Activated CD4-positive, alpha-beta T cell treated with anti-CD3 and anti-CD28 coated beads for 48 hours (primary cell): ENCODE measurements around the gene PSMB2.
A peak's percentile ranks its signal among the peaks of the same experiment; 100 is the strongest.

ENCODE experiments used
- DNase-seq: peaks from one replicate; pipeline ENCODE4 v3.0.0-alpha.2; 2020

Gene PSMB2

DNA sequence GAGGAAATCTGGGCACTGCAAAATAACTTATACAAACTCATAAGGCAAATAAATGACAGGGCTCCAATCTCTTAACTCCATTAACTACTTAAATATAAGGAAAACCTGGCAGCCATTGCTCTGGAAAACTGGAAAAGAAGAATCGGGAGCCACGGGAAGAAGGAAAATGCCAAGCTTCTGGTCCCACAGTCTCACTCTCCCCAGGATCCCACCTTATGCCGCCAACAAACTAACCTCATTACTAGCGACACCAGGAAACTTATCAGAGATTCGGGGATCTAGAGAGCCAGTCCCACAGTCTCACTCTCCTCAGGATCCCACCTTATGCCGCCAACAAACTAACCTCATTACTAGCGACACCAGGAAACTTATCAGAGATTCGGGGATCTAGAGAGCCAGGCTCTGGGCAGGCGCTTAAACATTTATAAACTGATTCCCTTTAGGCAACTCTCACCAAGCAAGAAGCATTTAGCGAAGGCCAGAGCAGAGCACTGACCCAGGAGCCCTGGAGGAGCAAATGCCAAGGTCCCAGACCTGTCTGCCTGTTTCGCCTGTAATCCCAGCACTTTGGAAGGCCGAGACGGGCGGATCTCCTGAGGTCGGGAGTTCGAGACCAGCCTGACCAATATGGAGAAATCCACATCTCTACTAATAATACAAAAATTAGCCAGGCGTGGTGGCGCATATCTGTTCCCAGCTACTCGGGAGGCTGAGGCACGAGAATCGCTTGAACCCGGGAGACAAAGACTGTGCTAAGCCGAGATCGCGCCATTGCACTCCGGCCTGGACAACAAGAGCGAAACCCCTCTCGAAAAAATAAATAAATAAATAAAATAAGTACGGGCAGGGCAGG lies 720 bp downstream of the PSMB2 start:
- DNase-seq = peak; percentile 12

DNA sequence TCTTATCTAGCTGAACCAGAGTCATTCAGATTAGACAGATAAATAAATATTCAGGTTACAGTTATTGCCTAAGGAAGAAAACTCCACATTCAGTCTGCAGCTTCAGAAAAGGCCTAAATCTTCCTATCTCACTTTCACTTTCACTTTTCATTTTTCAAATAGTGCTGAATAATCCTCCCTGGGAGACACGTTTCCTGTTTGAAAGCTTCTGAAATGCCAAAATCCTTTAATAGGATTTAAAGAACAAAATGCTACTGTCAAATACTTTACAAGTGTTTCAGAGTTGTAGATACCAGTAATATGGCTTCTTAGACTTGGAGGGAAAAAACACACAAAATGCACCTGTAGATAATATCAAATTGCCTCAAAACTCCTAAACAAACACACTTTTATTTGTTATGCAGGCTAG lies 3.9 kb downstream of the PSMB2 start:
- no peak for DNase-seq

DNA sequence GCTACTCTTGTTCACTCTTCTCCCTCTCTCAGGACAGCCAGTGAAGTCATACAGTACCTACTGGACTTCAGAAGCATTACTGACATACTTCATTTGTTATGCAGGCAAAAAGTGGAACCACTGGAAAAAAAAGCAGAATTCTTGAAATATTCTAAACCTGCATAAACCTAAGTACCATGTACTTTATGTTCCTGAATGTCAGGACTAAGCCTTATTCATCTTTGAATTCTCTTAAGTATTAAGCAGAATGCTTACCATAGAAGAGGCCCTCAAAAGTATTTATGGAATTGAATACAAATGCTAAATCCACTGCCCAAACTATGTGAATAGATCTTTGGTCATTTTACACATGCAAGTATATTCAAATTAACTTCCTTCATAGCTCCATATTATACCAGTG lies 7.8 kb downstream of the PSMB2 start:
- no peak for DNase-seq

DNA sequence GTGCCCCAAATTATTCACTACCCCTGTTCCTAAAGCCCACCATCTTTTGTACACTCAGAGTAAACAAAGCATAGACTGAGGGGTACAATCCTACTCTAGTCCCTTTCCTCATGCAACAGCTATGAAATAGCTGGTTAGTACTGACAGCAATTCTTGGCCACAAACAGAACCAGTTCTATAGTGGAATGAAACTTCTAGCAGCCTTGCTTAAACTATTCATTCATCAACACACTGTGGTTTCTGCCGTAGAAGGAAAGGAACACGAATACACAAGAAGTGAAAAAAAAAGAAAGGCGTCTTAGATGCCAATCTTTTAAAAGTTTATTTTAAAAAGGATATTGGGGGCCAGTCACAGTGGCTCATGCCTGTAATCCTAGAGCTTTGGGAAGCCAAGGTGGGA lies 9.9 kb downstream of the PSMB2 start:
- DNase-seq = no peak

DNA sequence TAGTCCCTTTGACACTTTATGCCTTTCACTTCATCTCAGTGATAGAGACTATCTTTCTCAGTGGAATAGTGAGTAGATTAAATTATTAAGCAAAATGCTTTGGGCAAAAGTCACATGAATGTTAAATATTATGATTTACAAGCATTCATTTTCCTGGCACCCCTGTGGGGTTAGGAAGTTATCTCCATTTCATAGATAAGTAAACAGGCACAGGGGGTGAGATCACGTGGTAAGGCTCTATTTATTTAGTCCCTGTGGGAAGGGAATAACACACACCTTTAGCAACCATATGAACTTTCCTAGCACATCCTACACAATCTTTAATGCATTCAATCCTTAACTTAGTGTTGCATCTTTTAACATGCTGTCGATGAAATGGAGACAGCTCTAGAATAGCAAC lies 12.3 kb downstream of the PSMB2 start:
- DNase-seq = no peak

DNA sequence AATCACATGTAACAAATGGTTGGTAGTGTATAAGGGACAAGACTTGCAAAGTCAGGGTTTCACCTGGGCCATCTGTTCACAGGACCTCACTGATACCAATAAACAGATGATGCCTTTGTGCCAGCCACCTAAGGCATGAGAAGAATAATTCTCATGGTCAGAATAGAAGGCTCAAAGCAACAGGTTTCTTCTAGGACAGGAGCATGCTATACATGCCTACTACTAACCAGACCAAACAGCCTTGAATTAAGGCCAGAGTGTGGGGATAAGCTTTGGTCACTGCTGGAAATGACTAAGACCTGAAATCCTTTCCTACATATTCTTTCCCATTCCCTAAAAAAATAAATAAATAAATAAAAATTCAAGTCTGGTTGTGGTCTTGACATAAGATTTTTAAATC lies 17.5 kb downstream of the PSMB2 start:
- DNase-seq = no peak

DNA sequence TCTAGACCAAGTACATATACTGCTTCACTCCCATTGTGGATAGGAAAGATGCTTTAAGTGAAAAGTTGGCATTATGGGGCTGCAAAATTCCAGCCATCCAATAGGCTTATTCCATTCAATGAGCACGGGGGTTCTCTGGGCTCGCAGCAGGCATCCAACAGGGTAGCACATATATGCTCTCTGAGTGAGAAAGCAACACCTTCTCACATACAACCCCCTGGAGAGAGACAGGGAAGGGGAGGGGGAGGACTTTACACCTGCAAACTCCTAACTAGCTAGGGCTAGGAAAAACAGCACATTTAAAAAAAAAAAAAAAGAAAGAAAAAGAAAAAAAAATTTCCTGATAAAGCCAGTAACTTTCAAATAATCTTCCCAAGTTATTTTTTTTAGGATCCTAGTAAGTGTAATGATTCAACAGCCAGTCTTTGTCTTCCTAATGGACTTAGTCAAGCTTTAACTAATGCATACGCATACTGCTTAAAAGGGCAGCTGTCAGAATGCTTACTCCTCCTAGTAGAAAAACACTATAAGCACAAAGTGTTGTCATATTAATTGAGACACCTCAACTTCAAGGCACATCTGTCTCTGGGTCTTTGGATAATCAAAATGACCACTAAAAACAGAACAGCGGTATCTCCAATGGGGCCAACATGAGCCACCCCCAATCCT lies 18.7 kb downstream of the PSMB2 start:
- no peak for DNase-seq

DNA sequence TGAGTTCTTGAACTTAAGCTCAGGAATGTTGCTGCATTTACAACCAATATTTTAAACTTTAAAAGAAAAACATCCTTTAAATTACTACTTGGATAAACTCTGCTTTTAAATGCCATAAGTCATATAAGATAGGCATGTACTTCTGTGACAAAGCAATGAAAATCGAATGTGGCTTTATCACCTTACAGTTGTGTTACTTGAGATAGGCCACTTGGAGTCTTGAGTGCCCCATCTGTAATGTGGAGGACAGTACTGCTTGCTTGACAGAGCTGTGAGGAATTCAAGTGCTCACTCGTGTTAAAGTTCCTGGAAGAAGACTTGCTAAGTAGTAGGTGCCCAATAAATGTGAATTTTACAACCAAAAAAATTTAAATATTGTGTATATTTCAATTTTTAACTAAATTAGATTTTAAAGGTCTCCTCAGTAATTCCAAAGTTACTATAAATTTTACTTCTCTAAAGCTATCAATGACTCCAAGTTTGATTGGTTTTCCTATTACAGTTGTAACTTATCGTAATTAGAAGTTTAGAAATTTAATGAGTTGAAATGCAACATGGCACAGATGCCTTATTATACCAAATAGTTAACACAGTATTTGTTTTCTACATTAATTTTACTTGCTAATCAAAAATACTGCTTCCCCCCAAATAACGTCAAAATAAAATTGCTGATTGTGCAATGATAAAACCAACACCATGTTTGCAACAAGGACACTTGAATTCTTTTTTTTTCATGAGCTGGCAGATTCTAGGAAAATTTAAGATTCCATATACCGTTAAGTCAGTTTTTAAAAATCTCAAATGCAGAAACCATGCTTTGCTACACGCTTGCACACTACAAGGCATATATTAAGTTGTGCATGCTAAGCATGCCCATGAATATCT lies 21.8 kb downstream of the PSMB2 start:
- no peak for DNase-seq

DNA sequence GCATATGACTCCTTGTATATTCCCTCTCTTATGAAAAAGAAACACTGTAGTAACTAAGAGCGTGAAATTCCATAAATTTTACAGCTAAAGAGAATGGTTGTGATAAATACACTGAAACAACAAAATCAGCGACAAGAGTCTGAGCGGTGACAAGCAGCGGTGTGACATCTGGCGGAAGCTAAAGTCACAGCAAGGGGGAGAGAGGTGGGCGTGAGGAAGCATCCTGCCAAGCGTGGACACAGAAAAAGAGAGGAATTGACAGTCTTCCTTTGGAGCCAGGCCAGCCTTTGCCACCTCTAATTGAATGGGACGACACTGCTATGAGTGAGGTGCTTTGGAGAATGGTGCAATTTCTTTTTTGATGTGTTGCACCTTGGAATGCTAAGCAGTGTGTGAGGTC lies 25.9 kb downstream of the PSMB2 start:
- DNase-seq = no peak

DNA sequence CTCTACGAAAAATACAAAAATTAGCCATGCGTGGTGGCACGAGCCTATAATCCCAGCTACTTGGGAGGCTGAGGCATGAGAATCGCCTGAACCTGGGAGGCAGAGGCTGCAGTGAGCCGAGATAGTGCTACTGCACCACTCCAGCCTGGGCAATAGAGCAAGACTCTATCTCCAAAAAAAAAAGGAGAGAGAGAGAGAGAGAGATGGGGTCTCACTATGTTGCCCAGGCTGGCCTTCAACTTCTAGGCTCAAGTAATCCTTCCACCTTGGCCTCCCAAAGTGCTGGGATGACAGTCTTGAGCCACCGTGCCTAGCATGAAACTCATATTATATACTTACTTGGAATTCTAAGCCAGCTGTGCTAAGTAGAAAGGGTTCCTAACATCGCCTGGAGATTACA lies 29.7 kb downstream of the PSMB2 start:
- no peak for DNase-seq

DNA sequence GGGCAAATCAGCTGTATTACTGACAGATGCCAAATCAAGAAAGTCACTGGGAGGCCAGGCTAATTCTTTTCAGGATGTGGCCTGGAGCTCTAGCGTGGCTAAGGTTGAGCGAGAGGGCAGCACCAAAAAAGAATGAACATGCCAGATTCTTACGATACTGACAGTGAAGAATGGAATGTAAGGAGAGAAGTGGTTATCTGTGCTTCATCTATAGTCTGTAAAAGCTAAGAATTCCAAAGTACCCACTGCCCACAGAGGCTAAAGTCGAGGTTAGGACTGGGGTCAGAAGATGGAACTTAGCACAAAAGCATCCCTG lies 35.5 kb downstream of the PSMB2 start:
- no peak for DNase-seq

DNA sequence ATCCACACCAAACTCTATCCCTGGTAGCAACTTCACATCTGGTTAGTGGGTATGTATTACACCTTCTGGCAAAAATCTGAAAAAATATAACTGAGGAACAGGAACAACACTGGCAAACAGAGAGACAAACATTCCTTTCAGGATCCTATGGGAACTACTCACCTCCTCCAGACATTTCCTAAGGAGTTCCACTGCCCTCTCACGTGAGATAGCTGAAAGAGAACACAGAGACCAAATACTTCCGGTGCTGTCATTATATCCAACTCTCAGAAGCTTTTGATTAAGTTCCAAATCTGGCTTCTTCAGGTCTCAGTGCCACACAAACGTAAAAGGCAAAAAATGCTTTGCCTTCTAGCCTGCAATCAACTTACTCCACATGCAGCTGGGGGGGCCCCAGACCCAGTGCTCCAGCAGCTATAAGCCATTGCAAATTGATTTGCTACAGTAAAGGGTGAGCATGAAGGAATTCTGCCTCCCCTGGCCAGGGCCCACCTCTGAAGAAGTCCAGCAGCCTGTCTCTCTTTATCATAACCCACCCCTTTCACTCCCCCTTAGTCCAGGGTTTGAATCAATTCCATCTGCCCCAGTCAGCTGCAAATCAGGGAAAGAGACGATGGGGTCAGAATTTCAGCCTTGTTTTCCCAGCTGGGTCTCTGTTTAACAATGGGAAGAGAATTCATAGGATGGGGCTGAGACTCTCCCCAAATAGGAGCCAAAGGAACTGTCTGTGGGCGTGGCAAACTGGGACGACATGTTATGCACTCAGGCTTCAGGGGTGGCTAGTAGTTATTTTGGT lies 36.1 kb downstream of the PSMB2 start:
- DNase-seq = no peak

DNA sequence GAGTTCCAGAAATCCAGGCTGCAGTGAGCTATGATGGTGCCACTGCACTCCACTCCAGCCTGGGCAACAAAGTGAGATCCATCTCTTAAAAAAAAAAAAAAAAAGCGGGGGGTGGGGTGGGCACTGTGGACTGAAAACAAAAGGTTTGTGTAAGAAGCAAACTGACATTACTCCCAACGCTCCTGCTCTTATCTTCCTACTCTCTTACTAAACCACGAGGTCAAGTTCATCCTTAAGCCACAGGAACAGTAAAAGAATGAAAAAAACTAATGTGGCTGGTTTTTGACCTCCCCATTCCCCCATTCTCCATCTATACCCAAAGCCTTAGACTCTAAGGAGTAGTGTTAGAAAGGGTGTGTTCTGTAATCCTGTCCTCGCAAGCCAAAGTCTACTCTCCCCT lies 37.4 kb downstream of the PSMB2 start:
- DNase-seq = no peak

DNA sequence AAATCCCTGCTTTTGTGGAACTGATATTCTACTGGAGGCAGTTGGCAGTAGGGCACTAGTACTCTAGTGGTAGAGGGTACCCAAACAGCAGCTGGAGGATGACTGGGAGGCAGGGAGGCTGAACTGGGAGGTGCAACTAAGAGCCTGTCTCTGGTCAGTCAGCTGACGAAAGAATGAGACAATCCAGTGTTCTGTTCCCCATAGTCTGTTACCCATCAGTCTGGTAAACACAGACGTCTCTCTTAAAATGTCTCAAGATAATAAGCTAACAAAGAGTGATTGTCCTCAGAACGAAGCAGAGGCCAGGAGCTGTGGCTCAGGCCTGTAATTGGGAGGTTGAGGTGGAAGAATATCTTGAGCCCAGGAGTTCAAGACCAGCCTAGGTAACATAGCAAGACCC lies 37.9 kb downstream of the PSMB2 start:
- no peak for DNase-seq

DNA sequence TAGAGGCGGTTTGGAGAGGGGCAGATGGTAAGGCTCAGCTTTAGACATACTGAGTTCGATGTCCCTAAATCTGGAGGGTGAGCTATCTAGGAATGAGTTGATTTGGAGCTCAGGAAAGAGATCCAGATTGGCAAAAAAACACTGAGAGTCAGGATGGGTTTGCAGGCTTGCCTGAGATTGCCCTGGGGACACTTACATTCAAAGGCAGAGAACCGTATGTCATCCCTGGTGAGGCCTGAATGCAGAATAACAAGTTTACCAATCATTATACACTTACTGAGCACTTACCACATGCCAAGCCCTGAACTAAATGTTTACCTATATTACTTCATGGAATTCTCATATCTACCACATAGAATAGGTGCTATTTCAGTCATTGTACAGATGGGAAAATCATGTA lies 40.7 kb downstream of the PSMB2 start:
- no peak for DNase-seq

DNA sequence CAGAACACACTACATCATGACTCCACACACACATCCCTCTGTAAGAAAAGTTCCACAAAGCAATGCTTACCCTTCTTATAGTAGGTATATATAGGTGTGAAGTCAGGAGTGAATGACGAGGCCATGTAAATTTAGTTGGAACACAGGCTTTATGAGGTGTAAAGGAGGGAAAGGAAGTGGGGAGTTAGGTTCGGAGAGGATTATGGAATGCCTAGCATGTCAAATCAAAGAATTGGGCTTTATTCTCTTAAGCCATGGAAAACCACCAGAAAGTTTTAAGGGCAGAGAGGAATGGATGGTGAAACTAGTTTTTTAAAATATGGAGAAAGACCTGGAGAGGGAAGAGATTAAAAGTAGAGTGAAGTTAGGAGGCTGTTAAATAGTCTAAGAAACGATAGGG lies 41.9 kb downstream of the PSMB2 start:
- no peak for DNase-seq

DNA sequence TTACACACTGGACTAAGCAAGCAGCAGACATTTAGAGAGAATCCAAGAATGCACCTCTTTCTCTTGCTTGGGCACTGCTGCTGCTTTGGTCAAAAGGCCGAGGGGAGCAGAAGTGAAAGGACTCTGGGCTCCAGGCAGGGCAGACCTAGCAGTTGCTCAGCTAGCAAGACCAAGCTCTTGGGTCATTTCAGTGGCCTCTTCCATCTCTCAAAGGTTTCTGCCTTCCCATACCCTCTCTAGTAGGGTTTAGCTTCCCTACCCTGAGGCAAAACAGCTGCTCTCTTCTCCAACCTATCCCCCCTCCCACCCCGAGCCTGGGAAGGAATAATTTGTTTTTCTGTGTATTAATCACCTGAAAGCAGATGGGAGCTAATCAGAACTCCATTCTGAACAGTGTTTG lies 42.4 kb downstream of the PSMB2 start:
- no peak for DNase-seq

DNA sequence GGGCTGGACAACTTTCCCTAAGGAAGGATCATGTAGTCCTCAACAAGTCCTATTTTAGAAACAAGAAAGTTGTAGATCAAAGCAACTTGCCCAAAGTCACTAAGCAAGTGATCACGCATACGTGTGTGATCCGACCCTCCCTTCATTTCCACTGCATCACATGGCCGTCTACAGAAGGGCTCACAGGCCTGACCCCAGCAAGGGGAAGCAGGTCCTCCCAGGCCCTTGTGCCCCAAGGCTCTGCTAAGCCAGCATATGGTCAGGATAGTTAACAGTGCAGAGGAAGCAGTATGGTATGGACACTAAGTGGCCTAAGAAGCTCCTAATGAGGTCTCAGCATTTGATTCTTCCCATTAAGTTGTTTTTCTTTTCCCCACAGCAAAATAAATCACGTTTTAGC lies 43.5 kb downstream of the PSMB2 start:
- DNase-seq = no peak

DNA sequence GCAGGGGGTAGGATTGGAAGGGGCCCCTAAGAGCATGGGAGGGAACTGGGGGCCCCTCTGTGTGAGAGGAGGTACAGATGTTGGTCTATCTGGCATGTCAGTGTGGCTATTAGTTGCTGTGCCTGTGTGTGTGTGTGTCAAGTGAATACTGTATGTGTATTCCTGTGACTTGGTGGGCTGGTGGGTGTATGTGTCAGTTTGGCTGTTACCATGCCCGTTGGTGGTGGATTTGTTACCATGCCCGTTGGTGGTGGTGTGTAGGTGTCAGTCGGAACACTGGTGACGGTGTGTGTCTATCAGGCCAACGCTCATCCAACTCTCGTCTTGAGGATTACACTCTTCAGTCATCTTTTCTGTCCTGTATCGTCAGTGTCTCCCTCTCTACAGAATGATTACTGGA lies 45.6 kb downstream of the PSMB2 start:
- DNase-seq = no peak

DNA sequence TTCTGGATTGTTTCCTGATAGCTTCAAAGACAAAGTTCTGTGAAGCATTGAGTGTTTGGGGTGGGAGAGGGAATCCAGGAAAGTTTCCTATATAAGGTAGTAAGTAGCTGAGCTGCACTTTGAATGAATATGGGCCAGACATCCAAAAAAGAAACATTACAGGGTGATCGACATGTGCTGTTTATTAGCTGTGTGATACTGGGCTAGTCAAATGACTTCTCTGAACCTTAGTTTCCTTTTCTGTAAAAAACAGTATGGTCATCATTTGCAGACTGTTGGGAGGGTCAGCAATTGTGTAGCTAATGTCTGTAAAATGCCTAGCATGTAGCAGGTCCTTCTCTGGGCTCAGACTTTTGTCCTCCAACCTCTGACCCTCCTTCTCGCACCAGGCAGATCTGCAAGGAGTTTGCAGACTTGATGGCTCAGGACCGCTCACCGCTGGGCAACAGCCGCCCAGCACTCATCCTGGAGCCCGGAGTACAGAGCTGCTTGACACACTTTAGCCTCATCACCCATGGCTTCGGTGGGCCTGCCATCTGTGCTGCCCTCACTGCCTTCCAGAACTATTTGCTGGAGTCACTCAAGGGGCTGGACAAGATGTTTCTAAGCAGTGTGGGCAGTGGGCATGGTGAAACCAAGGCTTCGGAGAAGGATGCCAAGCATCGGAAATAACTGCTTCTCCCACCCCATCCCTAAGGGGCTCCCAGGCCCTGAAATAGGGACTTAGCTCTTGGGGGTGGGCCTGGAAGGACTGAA lies 47.1 kb downstream of the PSMB2 start:
- DNase-seq = no peak

DNA sequence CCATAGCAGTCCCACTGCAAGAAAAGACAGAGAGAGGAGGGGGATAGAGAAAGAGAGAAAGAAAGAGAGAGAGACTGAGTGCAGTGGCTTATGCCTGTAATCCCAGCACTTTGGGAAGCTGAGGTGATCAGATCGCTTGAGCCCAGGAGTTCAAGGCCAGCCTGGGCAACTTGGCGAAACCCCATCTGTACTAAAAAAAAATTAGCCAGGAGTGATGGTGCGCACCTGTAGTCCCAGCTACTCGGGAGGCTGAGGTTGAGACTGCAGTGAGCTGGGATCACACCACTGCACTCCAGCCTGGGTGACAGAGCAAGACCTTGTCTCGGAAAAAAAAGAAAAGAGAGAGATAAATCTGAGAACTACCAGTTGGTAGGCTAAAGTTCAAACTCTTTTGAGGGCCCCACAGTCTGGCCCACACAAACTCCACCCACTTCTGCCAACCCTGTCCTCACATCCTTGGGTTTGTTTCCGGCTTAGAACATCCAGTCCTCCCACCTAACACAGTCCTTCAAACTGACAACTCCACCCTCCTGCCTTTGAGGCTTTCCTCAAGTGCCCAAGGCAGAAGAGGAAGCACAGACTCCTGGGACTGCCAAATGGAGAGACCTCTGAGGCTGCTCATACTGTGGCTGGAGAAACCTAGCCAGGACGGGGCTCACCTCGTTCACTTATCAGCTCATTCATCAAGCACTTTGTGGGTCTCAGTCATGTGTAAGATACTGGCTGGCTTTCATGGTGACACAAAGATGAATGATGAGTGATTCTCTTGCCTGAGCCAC lies 48.1 kb downstream of the PSMB2 start:
- DNase-seq = no peak
